Skeletal muscle tissue (tissue), 4 donors: ENCODE data around the gene CTNNA3. TPM values are rescaled to one million over a fixed set of nuclear protein-coding genes. Genes with fewer than 3 reads are reported as not detected.

Source experiments
- H3K27ac ChIP-seq: one replicate; pipeline ENCODE4 v1.7.0; 2013; ENCODE audit warnings: mild to moderate bottlenecking, low read depth, low read length, inconsistent platforms
- H3K27me3 ChIP-seq, 3 donors: one replicate each; pipeline ENCODE4 v1.7.0; 2013; ENCODE audit warnings: low read length in 3 of 3; ENCODE audit not compliant: control insufficient read depth in 3 of 3, insufficient read depth in 3 of 3
- H3K36me3 ChIP-seq, 3 donors: one replicate each; pipeline ENCODE4 v1.7.0; 2013; ENCODE audit warnings: low read length in 3 of 3; ENCODE audit not compliant: control insufficient read depth in 3 of 3, insufficient read depth in 3 of 3
- H3K4me1 ChIP-seq, 3 donors: one replicate each; pipeline ENCODE4 v1.7.0; 2013; ENCODE audit warnings: low read length in 3 of 3, mild to moderate bottlenecking in 3 of 3; ENCODE audit not compliant: control insufficient read depth in 3 of 3, insufficient read depth in 3 of 3
- H3K4me3 ChIP-seq, 3 donors: one replicate each; pipeline ENCODE4 v1.7.0; 2013; ENCODE audit warnings: low read length in 3 of 3
- H3K9ac ChIP-seq, 3 donors: one replicate each; pipeline ENCODE4 v1.7.0; 2013; ENCODE audit warnings: low read length in 3 of 3, mild to moderate bottlenecking in 3 of 3, moderate library complexity in 2 of 3, low read depth in 1 of 3
- H3K9me3 ChIP-seq, 3 donors: one replicate each; pipeline ENCODE4 v1.7.0; 2013; ENCODE audit warnings: low read length in 3 of 3; ENCODE audit not compliant: control insufficient read depth in 3 of 3
- total RNA-seq: library from RNA; depleted of rRNA; stranded (reverse); fragments of >200 nt; gene quantifications from one replicate; pipeline ENCODE4 v1.2.3, GENCODE V29; 2014
- donor health status: Osteomylitis.

Gene CTNNA3
- total RNA-seq, 1 donor from 2014 or later: 24.0 TPM

DNA sequence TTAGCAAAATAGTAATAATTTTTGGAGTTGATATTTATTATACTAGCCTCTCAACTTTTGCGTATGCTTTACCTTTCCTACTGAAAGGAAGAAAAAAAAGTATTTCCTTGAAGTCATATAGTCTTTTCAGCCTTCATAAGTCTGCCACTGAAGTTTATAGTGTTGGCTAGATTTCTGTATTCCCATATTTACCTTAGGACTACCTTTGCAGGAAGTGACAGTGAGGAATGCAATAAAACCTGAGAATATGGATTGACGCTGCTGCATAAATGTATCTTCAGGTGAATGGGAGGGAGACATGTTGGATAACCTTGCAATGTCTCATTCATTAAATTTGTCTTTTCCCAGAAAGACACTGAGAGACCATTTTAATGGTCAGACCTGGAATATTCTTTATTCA lies 776.7 kb downstream of the CTNNA3 start:
- no peak overlapping the region for H3K9ac ChIP-seq
- H3K4me1 ChIP-seq: no peaks in the 10 kb centered on the region
- H3K27me3 ChIP-seq: no peaks in the 10 kb centered on the region
- no peak overlapping the region for H3K4me3 ChIP-seq
- H3K36me3 ChIP-seq: no peaks in the 10 kb centered on the region
- no peak overlapping the region for H3K27ac ChIP-seq
- no peaks in the 10 kb centered on the region for H3K9me3 ChIP-seq

- no peak overlapping the region for H3K9ac ChIP-seq
- no peak overlapping the region for H3K27ac ChIP-seq
- no peak overlapping the region for H3K4me3 ChIP-seq
- H3K9me3 ChIP-seq: no peaks in the 10 kb centered on the region
- no peaks in the 10 kb centered on the region for H3K27me3 ChIP-seq
- H3K4me1 ChIP-seq: no peaks in the 10 kb centered on the region
- no peaks in the 10 kb centered on the region for H3K36me3 ChIP-seq
These were observed 778.9 kb downstream of the CTNNA3 start for GRCh38 chr10:66917104-66917503.

GRCh38 chr10:66916030-66916429 lies 780.0 kb downstream of the CTNNA3 start:
- no peaks in the 10 kb centered on the region for H3K27me3 ChIP-seq
- H3K4me1 ChIP-seq: no peaks in the 10 kb centered on the region
- H3K9ac ChIP-seq: no peak overlapping the region
- no peaks in the 10 kb centered on the region for H3K9me3 ChIP-seq
- H3K4me3 ChIP-seq: no peak overlapping the region
- H3K27ac ChIP-seq: no peak overlapping the region
- no peaks in the 10 kb centered on the region for H3K36me3 ChIP-seq

GRCh38 chr10:66910671-66911070 lies 785.3 kb downstream of the CTNNA3 start:
- Histone ChIP-seq H3K4me1 (no peaks in the 10 kb centered on the region), H3K4me3 (no peak overlapping the region), H3K9ac (no peak overlapping the region), H3K27ac (no peak overlapping the region), H3K27me3 (no peaks in the 10 kb centered on the region), H3K36me3 (no peaks in the 10 kb centered on the region), H3K9me3 (no peaks in the 10 kb centered on the region)

DNA sequence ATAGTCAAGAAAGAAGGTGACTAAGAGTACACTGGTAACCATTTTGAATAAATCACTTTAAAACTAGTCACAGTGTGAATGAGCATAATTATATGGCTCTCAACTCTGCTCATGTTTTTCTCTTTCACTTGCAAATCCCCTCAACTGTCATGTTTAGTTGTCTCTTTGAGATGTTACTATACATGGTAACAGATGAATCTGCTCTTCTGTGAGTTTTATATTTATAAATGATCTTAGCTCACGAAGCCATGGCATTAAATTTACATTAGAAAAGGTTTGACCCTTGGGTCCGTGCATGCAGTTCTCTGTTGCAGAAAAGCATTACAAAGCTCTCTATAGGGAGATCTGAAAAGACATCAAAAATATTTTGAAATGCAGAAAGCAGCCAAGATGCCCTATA lies 803.1 kb downstream of the CTNNA3 start:
- H3K27ac ChIP-seq: no peak overlapping the region
- no peak overlapping the region for H3K4me3 ChIP-seq
- H3K9ac ChIP-seq: no peak overlapping the region
- no peaks in the 10 kb centered on the region for H3K27me3 ChIP-seq
- H3K4me1 ChIP-seq: no peaks in the 10 kb centered on the region
- H3K9me3 ChIP-seq: peaks cover 0 to under 1% (median 0%) of the 10 kb centered on the region in 3 donors
- no peaks in the 10 kb centered on the region for H3K36me3 ChIP-seq

GRCh38 chr10:66888237-66888636 lies 807.8 kb downstream of the CTNNA3 start:
- Histone ChIP-seq H3K4me1 (no peaks in the 10 kb centered on the region), H3K36me3 (no peaks in the 10 kb centered on the region), H3K27me3 (no peaks in the 10 kb centered on the region), H3K4me3 (no peak overlapping the region), H3K9me3 (no peaks in the 10 kb centered on the region), H3K9ac (no peak overlapping the region), H3K27ac (no peak overlapping the region)

DNA sequence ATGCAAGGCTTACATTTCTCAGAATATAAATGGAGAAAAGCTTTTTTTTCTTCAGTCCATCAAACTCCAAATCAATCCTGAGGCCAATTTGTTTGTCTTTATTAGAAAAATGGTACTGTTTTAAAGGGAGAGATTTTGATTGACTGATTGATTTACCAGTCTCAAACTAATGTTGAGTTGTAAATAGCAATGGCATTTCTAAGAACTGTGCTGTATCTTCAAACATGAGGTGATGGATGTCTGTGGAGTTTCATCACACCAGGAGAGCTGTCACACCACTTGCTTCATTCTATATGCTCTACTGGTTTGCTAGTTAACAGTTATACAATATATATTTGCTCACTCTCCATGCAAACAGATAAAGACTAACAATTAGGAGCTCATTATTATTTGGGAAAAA lies 809.1 kb downstream of the CTNNA3 start:
- Histone ChIP-seq H3K4me3 (no peak overlapping the region), H3K36me3 (no peaks in the 10 kb centered on the region), H3K4me1 (no peaks in the 10 kb centered on the region), H3K27me3 (no peaks in the 10 kb centered on the region), H3K9ac (no peak overlapping the region), H3K27ac (no peak overlapping the region), H3K9me3 (no peaks in the 10 kb centered on the region)

GRCh38 chr10:66882271-66882670 lies 813.7 kb downstream of the CTNNA3 start:
- no peak overlapping the region for H3K4me3 ChIP-seq
- no peak overlapping the region for H3K9ac ChIP-seq
- no peak overlapping the region for H3K27ac ChIP-seq
- H3K4me1 ChIP-seq: no peaks in the 10 kb centered on the region
- H3K27me3 ChIP-seq: no peaks in the 10 kb centered on the region
- no peaks in the 10 kb centered on the region for H3K36me3 ChIP-seq
- no peaks in the 10 kb centered on the region for H3K9me3 ChIP-seq

GRCh38 chr10:66881814-66882213 lies 814.2 kb downstream of the CTNNA3 start:
- Histone ChIP-seq H3K9ac (no peak overlapping the region), H3K4me3 (no peak overlapping the region), H3K4me1 (no peaks in the 10 kb centered on the region), H3K36me3 (no peaks in the 10 kb centered on the region), H3K27ac (no peak overlapping the region), H3K9me3 (no peaks in the 10 kb centered on the region), H3K27me3 (no peaks in the 10 kb centered on the region)

DNA sequence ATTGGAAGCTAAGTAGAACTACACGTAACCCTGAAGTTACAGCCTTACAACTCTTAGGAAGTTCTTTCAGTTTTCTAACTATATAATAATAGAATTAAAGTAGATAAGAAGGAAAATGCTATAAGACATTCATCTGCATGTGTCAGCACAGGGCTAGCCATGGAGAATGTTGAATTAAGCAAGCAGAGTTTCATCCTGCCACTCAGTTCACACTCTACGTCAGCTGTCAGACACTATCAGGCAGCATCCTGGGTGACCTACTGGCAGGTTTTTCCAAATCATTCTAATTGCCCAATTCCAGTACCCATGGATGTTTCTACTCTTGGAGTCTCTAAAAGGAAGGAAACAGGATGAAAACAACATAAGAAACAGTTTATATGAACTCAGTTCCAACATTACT lies 815.2 kb downstream of the CTNNA3 start:
- H3K9me3 ChIP-seq: no peaks in the 10 kb centered on the region
- no peaks in the 10 kb centered on the region for H3K4me1 ChIP-seq
- H3K9ac ChIP-seq: no peak overlapping the region
- H3K27ac ChIP-seq: no peak overlapping the region
- no peaks in the 10 kb centered on the region for H3K27me3 ChIP-seq
- H3K36me3 ChIP-seq: no peaks in the 10 kb centered on the region
- H3K4me3 ChIP-seq: no peak overlapping the region

DNA sequence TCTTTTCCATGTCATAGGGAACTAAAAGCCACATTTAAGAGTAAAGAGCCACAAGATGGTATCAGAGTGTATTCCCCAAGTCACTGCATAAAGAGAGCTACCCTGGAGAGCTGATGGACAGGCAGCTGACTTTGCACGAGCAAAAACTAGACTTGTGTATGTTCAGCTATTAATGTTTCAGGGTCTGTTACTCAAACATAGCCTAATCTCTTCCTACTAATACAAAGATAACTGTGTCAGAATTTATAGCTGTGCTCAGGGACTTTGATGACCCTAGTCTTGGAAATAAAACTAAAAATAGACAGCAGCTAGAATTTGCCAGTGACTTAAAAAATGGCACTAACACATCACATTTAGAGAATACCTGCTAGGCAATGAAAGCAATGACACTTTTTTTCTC lies 815.7 kb downstream of the CTNNA3 start:
- Histone ChIP-seq H3K4me1 (no peaks in the 10 kb centered on the region), H3K27ac (no peak overlapping the region)

More for the DNA sequence above, 815.7 kb downstream of the CTNNA3 start:
- H3K36me3 ChIP-seq: no peaks in the 10 kb centered on the region
- no peak overlapping the region for H3K9ac ChIP-seq
- H3K9me3 ChIP-seq: no peaks in the 10 kb centered on the region
- no peaks in the 10 kb centered on the region for H3K27me3 ChIP-seq
- H3K4me3 ChIP-seq: no peak overlapping the region
